Measurements from ENCODE around the gene TWIST2. TPM values are rescaled to one million over a fixed set of nuclear protein-coding genes. Genes with fewer than 3 reads are reported as not detected.

TWIST2 gene
- total and polyA plus RNA-seq, 9 of the 15 experiments (the other 6 are each of a cell fraction or from before 2014, with no cell fraction given): not detected

- WGBS (ENCODE audit: insufficient coverage, low coverage, missing lambda C conversion rate): 20% methylated on average over 18 of the region's 25 CpGs
- intact Hi-C loops (cut with micrococcal nuclease): no loop called here
- ChIA-PET POLR2A (no interaction called here), CTCF (ENCODE audit: low intra/inter-chr PET ratio) (no interaction called here)
- H3K79me2 ChIP-seq (ENCODE audit: control insufficient read depth, insufficient read depth, low read length): no peaks in the 10 kb centered on the region
- no peak overlapping the region for H3K4me3 ChIP-seq
- H3K27ac ChIP-seq (ENCODE audit: extremely low read depth, low read depth, low read length): no peak overlapping the region
- no peak for TF ChIP-seq E4F1 (CRISPR knock-in tag; IDR thresholded peaks at IDR 0.05; ENCODE audit: borderline replicate concordance)
- TF ChIP-seq ZNF280B (CRISPR knock-in tag; IDR thresholded peaks at IDR 0.05): no peak
- no peak for TF ChIP-seq THRA (IDR thresholded peaks at IDR 0.05)
- no peak for TF ChIP-seq HOXB6 (CRISPR knock-in tag; IDR thresholded peaks at IDR 0.05; ENCODE audit: borderline replicate concordance)
- no peak for TF ChIP-seq IFI16 (CRISPR knock-in tag; IDR thresholded peaks at IDR 0.05)
- TF ChIP-seq NCOA6 (IDR thresholded peaks at IDR 0.05): no peak
- no peak overlapping the region for H2AFZ ChIP-seq (ENCODE audit: low read depth, low read length)
- H3K9me1 ChIP-seq (ENCODE audit: control insufficient read depth, insufficient read depth, low read length): no peaks in the 10 kb centered on the region
- no peaks in the 10 kb centered on the region for H3K9me3 ChIP-seq (replicated peaks; ENCODE audit: control insufficient read depth, insufficient read depth, low read depth, low read length)
- no peaks in the 10 kb centered on the region for H3K4me1 ChIP-seq (replicated peaks in 1 of 2; ENCODE audit: control insufficient read depth in 2 of 2, insufficient read depth in 2 of 2, low read length in 2 of 2)
- no peak for DNase-seq (ENCODE audit: extremely low read depth in 1 of 4, low spot score in 3 of 4)
- BruUV-seq (replicated peaks): no TSS peak
- no peak for FAIRE-seq
- H3K9ac ChIP-seq (ENCODE audit: insufficient read depth in 1 of 2, low read depth in 2 of 2, low read length in 2 of 2): no peak overlapping the region
- no peak overlapping the region for H3K4me2 ChIP-seq (ENCODE audit: insufficient read depth, low read length)
- in situ Hi-C loops (cut with MboI): no loop called here
- no peaks in the 10 kb centered on the region for H3K36me3 ChIP-seq (ENCODE audit: control insufficient read depth, insufficient read depth, low read length)
- ATAC-seq: no peak
- no peaks in the 10 kb centered on the region for H4K20me1 ChIP-seq (replicated peaks; ENCODE audit: control insufficient read depth, insufficient read depth, low read length)
- peaks cover 0 to 39% of the 10 kb centered on the region in 2 experiments; a peak in 3 of 5 replicates for H3K27me3 ChIP-seq (ENCODE audit: control insufficient read depth in 2 of 2, insufficient read depth in 2 of 2, low read length in 2 of 2)
These were observed 20.9 kb downstream of the TWIST2 start for GRCh38 chr2:238868616-238869292.

Measured in K562 (cell line).